ENCODE data around the gene MYO3A. TPM values are rescaled to one million over a fixed set of nuclear protein-coding genes. Genes with fewer than 3 reads are reported as not detected.

Gene MYO3A
- total and polyA plus RNA-seq, 2 experiments from 2014 or later, result 3.0 to 10.7 TPM

DNA sequence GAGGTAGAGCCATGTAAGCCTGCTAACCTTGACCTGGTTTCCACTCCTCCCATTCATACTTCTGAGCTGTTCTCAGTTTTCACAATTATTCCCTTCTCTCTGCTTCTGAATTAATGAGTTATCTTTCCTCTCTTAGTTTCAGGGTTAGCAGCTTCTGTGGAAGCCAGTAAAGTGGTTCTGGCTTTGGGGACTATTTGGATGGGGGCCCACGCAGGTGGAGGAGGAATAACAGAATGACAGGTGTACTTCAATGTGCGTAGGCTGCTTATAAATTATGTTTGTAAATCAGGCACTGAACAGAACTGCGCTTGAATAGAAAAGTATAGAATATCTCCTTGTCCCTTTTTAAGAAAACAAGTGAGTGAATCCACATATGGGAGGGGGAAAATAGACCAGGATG is 153.6 kb downstream of the MYO3A start:
- Histone ChIP-seq H3K79me2 (replicated peaks; ENCODE audit: insufficient read depth) (no peaks in the 10 kb centered on the region), H3F3A (replicated peaks; ENCODE audit: low read depth) (no peaks in the 10 kb centered on the region), H3K27ac (ENCODE audit: low read depth) (no peak overlapping the region), H3K9me2 (ENCODE audit: insufficient read depth) (no peaks in the 10 kb centered on the region), H3K4me2 (no peak overlapping the region), H4K20me1 (replicated peaks; ENCODE audit: insufficient read depth) (no peaks in the 10 kb centered on the region), H3K27me3 (ENCODE audit: insufficient read depth) (no peaks in the 10 kb centered on the region), H3K36me3 (ENCODE audit: insufficient read depth) (no peaks in the 10 kb centered on the region), H3K4me3 (no peak overlapping the region), H2AFZ (no peak overlapping the region), H3K4me1 (ENCODE audit: insufficient read depth) (no peaks in the 10 kb centered on the region)
- Mint-ChIP-seq H3K9me3 (no peaks in the 10 kb centered on the region; the same call in 2 of the 3 replicates), H3K27ac (no peak overlapping the region), H3K27me3 (ENCODE audit: insufficient read depth, low read depth, poor library complexity) (no peaks in the 10 kb centered on the region), H3K4me3 (no peak overlapping the region), H3K4me1 (peaks cover 9% of the 10 kb centered on the region; the same call in 2 of the 3 replicates), H3K36me3 (ENCODE audit: low read depth) (no peaks in the 10 kb centered on the region)
- no peak for TF ChIP-seq EZH2 (IDR thresholded peaks at IDR 0.05; ENCODE audit: low read depth, unreplicated experiment)
- no peak for TF ChIP-seq POLR2AphosphoS5 (IDR thresholded peaks at IDR 0.05; ENCODE audit: low read depth)
- TF ChIP-seq NANOG (IDR thresholded peaks at IDR 0.05; ENCODE audit: borderline replicate concordance), result no peak
- TF ChIP-seq STAT1 (IDR thresholded peaks at IDR 0.05; ENCODE audit: unreplicated experiment), result no peak
- TF ChIP-seq, protein P1, sequence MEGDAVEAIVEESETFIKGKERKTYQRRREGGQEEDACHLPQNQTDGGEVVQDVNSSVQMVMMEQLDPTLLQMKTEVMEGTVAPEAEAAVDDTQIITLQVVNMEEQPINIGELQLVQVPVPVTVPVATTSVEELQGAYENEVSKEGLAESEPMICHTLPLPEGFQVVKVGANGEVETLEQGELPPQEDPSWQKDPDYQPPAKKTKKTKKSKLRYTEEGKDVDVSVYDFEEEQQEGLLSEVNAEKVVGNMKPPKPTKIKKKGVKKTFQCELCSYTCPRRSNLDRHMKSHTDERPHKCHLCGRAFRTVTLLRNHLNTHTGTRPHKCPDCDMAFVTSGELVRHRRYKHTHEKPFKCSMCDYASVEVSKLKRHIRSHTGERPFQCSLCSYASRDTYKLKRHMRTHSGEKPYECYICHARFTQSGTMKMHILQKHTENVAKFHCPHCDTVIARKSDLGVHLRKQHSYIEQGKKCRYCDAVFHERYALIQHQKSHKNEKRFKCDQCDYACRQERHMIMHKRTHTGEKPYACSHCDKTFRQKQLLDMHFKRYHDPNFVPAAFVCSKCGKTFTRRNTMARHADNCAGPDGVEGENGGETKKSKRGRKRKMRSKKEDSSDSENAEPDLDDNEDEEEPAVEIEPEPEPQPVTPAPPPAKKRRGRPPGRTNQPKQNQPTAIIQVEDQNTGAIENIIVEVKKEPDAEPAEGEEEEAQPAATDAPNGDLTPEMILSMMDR (conservative IDR thresholded peaks at IDR 0.05; ENCODE audit: low read depth in 2 of 2), result no peak
- TF ChIP-seq ETS1 (IDR thresholded peaks at IDR 0.05), result no peak
- TF ChIP-seq, protein P2, sequence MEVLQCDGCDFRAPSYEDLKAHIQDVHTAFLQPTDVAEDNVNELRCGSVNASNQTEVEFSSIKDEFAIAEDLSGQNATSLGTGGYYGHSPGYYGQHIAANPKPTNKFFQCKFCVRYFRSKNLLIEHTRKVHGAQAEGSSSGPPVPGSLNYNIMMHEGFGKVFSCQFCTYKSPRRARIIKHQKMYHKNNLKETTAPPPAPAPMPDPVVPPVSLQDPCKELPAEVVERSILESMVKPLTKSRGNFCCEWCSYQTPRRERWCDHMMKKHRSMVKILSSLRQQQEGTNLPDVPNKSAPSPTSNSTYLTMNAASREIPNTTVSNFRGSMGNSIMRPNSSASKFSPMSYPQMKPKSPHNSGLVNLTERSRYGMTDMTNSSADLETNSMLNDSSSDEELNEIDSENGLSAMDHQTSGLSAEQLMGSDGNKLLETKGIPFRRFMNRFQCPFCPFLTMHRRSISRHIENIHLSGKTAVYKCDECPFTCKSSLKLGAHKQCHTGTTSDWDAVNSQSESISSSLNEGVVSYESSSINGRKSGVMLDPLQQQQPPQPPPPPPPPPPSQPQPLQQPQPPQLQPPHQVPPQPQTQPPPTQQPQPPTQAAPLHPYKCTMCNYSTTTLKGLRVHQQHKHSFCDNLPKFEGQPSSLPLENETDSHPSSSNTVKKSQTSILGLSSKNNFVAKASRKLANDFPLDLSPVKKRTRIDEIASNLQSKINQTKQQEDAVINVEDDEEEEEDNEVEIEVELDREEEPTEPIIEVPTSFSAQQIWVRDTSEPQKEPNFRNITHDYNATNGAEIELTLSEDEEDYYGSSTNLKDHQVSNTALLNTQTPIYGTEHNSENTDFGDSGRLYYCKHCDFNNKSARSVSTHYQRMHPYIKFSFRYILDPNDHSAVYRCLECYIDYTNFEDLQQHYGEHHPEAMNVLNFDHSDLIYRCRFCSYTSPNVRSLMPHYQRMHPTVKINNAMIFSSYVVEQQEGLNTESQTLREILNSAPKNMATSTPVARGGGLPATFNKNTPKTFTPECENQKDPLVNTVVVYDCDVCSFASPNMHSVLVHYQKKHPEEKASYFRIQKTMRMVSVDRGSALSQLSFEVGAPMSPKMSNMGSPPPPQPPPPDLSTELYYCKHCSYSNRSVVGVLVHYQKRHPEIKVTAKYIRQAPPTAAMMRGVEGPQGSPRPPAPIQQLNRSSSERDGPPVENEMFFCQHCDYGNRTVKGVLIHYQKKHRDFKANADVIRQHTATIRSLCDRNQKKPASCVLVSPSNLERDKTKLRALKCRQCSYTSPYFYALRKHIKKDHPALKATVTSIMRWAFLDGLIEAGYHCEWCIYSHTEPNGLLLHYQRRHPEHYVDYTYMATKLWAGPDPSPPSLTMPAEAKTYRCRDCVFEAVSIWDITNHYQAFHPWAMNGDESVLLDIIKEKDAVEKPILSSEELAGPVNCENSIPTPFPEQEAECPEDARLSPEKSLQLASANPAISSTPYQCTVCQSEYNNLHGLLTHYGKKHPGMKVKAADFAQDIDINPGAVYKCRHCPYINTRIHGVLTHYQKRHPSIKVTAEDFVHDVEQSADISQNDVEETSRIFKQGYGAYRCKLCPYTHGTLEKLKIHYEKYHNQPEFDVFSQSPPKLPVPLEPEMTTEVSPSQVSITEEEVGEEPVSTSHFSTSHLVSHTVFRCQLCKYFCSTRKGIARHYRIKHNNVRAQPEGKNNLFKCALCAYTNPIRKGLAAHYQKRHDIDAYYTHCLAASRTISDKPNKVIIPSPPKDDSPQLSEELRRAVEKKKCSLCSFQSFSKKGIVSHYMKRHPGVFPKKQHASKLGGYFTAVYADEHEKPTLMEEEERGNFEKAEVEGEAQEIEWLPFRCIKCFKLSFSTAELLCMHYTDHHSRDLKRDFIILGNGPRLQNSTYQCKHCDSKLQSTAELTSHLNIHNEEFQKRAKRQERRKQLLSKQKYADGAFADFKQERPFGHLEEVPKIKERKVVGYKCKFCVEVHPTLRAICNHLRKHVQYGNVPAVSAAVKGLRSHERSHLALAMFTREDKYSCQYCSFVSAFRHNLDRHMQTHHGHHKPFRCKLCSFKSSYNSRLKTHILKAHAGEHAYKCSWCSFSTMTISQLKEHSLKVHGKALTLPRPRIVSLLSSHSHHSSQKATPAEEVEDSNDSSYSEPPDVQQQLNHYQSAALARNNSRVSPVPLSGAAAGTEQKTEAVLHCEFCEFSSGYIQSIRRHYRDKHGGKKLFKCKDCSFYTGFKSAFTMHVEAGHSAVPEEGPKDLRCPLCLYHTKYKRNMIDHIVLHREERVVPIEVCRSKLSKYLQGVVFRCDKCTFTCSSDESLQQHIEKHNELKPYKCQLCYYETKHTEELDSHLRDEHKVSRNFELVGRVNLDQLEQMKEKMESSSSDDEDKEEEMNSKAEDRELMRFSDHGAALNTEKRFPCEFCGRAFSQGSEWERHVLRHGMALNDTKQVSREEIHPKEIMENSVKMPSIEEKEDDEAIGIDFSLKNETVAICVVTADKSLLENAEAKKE (CRISPR knock-in tag; IDR thresholded peaks at IDR 0.05), result no peak
- no peak for TF ChIP-seq ZNF114 (CRISPR knock-in tag; IDR thresholded peaks at IDR 0.05)
- no peak for TF ChIP-seq EZH2phosphoT487 (IDR thresholded peaks at IDR 0.05; ENCODE audit: unreplicated experiment)
- TF ChIP-seq JUNB (IDR thresholded peaks at IDR 0.05; ENCODE audit: unreplicated experiment), result no peak
- no peak for TF ChIP-seq ZNF331 (CRISPR knock-in tag; IDR thresholded peaks at IDR 0.05; ENCODE audit: low read depth)
- TF ChIP-seq CREB1 (CRISPR knock-in tag; IDR thresholded peaks at IDR 0.05; ENCODE audit: low read depth), result no peak
- TF ChIP-seq, protein P3, sequence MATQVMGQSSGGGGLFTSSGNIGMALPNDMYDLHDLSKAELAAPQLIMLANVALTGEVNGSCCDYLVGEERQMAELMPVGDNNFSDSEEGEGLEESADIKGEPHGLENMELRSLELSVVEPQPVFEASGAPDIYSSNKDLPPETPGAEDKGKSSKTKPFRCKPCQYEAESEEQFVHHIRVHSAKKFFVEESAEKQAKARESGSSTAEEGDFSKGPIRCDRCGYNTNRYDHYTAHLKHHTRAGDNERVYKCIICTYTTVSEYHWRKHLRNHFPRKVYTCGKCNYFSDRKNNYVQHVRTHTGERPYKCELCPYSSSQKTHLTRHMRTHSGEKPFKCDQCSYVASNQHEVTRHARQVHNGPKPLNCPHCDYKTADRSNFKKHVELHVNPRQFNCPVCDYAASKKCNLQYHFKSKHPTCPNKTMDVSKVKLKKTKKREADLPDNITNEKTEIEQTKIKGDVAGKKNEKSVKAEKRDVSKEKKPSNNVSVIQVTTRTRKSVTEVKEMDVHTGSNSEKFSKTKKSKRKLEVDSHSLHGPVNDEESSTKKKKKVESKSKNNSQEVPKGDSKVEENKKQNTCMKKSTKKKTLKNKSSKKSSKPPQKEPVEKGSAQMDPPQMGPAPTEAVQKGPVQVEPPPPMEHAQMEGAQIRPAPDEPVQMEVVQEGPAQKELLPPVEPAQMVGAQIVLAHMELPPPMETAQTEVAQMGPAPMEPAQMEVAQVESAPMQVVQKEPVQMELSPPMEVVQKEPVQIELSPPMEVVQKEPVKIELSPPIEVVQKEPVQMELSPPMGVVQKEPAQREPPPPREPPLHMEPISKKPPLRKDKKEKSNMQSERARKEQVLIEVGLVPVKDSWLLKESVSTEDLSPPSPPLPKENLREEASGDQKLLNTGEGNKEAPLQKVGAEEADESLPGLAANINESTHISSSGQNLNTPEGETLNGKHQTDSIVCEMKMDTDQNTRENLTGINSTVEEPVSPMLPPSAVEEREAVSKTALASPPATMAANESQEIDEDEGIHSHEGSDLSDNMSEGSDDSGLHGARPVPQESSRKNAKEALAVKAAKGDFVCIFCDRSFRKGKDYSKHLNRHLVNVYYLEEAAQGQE (IDR thresholded peaks at IDR 0.05; ENCODE audit: unreplicated experiment), result no peak
- DNase-seq (ENCODE audit: low spot score) (no peak), ATAC-seq (no peak)
